Activated CD4-positive, alpha-beta T cell treated with anti-CD3 and anti-CD28 coated beads, Interleukin-2, amount 50 U/mL, for 16 hours (primary cell): ENCODE results near the gene LRCH1.
A peak's percentile ranks its signal among the peaks of the same experiment; 100 is the strongest.
"Not testable (repeated sequence)": the region's sequence is repeated elsewhere in the genome, so short reads cannot be mapped to it uniquely, and the experiment has no call there.

Experiments
- DNase-seq: peaks from one replicate; pipeline ENCODE4 v3.0.0-alpha.2; 2020

Gene LRCH1

DNA sequence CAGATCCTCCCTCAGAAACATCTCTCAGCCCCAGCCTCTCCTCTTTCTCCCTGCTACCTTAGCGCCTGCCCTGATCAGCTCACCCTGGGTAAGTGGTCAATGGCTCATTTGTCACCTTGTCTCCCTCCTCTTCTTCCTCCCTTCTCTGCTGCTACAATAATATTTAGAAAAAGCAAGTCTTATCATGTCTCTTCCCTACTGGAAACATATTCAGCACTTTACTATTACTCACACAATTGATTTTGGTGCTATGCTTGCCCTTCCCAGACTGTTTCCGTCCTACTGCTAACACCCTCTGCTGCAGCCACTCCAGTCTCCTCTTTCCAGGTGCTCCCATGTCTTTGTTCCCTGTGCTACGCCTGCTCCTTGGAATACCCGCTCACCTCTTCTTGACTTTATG lies 208.2 kb downstream of the LRCH1 start:
- no peak for DNase-seq

- no peak for DNase-seq
Observed at GRCh38 chr13:46761866-46762265, 208.9 kb downstream of the LRCH1 start.

GRCh38 chr13:46769925-46770324 lies 217.0 kb downstream of the LRCH1 start:
- DNase-seq = not testable (repeated sequence)

- no peak for DNase-seq
Observed at GRCh38 chr13:46771693-46772092, 218.7 kb downstream of the LRCH1 start.

DNA sequence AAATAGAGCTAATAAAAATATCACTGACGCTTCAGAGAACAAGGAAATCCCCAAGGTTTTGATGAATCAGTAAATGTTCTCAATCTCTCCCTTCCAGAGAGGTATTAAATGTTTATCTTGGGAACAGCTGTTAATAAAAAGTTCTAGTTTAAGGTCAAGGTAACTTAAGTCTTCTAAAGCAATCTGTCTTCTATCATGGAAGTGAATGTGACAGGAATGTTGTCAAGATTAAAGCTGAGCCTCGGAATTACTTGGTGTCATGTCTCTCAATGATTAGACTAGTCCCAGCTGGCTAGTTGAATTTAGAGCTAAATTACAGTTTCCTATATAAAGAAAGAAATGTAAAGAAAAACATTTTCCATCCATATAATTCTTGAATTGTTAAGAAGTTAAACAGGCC lies 220.6 kb downstream of the LRCH1 start:
- no peak for DNase-seq

- no peak for DNase-seq
Observed at GRCh38 chr13:46775385-46776107, 222.6 kb downstream of the LRCH1 start.

DNA sequence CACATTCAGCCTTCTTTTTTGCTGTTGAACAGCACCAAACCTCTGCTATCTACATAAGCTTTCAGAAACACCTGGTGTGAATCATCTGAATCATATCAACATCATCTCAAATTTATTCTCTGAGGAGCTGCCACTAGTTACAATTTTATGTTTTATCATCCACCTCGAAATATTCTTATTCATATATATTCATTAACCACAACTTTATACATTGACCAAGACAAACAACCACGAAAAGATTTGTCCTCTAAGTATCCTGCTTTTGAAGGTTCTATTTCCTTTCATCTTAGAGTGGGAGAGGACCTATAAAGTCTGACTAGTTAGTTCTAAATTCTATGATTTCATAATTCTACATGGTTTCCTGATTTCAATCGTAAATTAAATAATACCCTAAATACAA lies 225.1 kb downstream of the LRCH1 start:
- DNase-seq = no peak

DNA sequence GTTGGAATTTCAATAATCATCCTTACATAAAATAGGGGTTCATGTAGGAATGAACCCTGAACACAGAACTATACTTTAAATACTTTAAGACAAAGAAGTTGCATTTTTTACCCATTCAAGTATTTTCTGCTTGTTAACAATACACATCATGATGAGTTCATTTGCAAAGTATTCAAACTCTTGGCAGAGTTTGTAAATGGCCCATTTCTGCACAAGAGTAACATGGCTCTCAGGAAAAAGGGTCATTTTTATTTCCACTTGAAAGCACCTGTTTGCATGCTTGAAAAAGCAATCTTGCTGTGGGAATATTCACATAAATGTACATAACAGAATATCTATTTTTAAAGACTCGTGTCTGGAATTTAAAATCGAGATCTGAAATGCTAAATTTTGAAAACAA lies 225.9 kb downstream of the LRCH1 start:
- DNase-seq = no peak

- no peak for DNase-seq
Observed at GRCh38 chr13:46782066-46782465, 229.1 kb downstream of the LRCH1 start.

DNA sequence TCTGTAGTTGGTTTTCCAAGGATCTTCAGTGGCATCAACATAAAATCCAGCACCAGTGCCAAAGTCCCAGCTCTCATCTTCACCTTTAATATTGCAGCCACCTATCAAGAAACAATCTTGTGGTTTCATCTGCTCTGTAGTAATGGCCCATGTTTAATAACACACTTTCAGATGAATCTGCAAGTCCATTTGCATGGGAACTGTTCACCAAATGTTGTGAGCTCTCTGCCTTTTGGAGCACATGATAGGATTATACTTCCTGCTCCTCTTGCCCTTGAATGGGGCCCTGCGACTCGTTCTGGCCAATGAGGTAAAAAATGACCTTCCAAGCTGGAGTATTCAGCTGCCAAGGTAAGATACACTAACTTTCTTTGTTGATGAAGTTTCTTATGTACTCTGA lies 229.7 kb downstream of the LRCH1 start:
- DNase-seq = no peak

DNA sequence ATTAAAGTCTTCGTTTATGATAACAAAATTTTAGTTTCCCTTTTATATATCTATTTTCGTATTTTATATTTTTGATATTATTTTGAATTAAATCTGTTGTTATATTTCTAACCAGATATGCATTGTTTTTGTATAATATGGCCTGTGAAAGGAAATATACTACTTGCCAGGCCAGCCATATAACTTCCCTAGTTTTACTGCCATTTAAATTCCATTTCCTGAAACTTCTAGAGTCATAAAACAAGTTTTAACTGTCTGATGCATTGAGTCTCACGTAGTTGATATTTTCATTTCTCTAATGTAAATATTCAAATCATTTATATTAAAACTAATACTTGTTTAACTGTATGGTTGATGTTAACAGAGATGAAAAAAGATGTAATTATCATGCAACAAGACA lies 230.5 kb downstream of the LRCH1 start:
- no peak for DNase-seq

DNA sequence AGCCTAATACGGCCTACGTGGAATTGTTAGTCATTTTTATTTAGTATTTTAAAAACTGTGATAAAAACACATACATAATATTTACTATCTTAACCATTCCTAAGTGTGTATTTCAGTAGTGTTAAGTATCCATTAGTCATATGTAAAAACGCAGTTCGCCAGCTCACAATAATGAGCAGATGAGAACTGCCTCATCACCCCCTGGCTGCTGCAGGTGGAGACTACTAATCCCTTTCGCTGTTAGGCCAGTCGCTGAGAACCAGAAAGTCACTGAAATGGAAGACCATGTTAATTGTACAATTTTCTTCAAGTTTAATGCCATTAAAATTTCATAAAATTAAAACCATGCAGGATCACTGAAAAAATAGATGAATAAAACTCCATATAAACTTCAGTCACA lies 242.4 kb downstream of the LRCH1 start:
- DNase-seq = no peak

GRCh38 chr13:46796129-46796514 lies 243.2 kb downstream of the LRCH1 start:
- DNase-seq = no peak

DNA sequence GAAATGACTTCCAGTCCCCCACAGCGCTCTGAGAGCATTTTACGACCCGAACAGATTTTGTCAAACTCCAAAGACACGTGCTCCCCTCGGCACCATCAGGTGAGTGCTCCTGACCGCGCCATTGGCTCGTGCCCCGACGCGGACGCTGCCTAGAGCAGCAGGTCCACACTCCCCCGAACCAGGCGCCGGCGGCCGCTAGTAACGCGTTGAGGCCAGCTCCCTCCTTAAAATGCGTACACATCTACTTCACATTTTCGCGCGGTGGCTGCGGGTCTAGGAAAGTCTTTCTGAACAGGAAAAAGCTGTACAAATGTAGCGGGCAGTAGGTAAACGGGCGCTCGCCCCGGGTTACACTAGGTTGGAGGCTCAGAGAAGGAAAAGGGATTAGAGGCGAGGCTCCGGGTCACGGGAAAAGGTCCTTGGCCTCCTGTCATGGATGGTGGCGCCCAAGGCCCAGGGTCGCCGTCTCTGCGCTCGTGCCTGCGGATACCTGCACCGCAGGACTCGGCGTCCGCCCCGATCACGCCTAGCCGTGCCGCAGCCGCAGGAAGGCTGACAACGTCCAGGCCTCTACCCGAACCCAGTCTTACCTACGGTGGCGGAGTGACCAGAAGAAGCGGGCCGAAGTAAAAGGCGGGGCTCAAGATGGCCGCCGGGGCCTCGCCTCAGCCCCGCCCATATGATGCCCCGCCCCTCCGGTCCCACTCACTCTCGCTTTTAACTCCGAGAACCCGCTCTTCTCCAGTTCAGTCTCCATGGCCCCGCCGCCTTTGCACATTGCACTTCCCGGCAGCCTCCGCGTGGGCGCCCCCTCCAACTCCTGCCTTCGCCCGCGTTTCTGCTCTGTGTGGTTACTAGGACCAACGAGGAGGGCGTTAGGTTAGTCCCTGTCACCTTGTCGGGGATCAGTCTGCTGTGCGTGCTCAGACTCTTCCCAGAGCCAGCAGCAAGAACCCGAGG lies 243.8 kb downstream of the LRCH1 start, which contains the start of gene ESD:
Gene ESD, minus strand, starts transcription at position 647 of the 960 bp plus-strand sequence. CDS start 5,748 bp downstream, outside the sequence.
- peak; percentile 95 for DNase-seq

- DNase-seq = no peak
Observed at GRCh38 chr13:46797501-46798237, 244.7 kb downstream of the LRCH1 start.

- DNase-seq = no peak
Observed at GRCh38 chr13:46799139-46799538, 246.2 kb downstream of the LRCH1 start.

DNA sequence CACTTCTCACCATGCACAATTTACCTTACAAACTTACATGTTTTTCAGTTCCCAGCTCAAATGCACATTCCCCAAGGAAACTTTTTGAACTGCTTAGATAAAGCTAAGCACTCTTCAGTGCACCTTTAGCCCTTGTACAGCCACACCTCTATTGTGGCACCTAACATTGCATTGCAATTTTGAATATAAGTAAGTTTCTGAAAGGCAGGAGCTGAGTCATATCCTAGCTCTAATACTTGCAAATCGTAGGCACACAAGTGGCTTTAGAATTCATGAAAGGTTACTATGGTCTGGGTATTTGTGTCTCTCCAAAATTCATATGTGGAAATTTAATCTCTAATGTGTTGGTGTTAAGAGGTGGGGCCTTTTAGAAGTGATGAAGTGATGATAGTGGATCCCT lies 248.9 kb downstream of the LRCH1 start:
- DNase-seq = no peak
